ENCODE measurements around the gene SFTPD.
"Not testable (repeated sequence)": the region's sequence is repeated elsewhere in the genome, so short reads cannot be mapped to it uniquely, and the experiment has no call there.

Gene SFTPD

DNA sequence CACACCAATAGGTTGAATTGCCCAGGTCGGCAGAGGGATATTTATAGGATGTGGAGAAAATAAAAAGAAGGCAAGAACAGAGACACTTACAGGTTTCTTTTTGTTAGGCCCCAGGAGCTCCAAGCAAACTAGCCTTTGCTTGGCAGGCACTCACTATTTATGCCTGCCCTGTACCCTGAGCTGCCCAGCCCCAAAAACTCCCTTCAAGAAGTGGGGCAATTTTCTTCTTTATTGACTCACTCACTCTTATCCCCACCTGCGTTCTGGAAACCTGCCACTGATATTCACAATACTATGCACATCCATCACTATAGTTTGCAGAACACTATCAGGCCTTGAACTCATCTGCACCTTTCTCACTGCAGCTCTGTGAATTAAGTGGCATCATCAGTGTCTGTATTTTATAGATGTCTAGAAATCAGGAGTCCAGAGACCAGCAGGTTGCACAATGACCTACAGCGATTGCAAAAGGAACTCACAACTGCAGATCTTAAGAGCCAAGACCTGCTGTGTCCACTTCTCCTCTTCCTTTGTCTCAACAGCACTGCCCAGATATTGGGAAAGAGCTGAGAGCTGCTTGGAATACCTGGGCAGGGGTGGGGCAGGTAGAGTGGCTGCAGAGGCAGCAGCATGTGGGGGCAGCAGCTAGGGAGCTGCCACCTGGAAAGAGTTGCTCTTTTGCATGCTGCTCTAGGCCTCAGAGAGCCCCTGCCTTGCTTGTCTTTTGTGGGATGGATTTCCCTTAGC is at the start of gene SFTPD:
Gene SFTPD (minus strand): TSS at position 130 of the 747 bp plus-strand sequence. CDS start 2,446 bp downstream, outside the sequence.
- H3K4me3 Mint-ChIP-seq, result no peak within 1 kb of the TSS
- H3K4me1 Mint-ChIP-seq (ENCODE audit: low read depth), result no peaks in the 10 kb centered on the region
- peaks cover 2% of the 10 kb centered on the region for H3K36me3 Mint-ChIP-seq
- H3K27me3 Mint-ChIP-seq, result peaks cover 2% of the 10 kb centered on the region
- H3K9me3 Mint-ChIP-seq (ENCODE audit: low read depth), result peaks cover 15% of the 10 kb centered on the region
- no peak within 1 kb of the TSS for H3K27ac Mint-ChIP-seq

DNA sequence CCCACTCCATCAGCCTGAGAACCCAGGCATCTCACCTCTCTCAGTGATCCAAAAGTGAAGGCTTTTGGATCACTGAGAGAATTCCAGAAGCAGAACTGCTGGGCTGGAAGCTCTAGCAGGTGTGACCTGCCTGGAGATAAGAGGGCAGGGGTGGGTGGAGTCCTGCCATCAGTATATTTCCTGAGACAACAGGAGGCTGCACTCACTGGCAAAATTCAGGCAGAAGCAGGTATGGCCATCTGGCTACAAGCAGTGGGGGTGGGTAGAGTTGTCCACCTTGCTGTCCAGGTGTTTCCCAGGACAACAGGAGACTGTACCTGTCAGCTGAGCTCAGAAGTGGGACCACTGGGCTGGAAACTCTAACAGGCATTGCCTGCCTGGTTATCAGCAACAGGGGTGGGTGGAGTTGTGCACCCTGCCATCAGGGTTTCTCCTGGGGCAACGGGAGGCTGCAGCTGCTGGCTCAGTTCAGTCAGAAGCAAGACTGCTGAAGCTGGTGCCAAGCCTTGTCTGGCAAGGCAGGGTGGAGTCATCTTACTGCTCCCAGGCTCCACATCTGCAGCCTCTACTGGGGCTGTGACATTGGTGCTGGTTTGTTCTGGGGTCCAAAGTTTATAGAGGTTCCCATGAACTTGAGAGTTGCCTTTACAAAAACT is 47.2 kb upstream of the SFTPD start:
- Mint-ChIP-seq H3K27ac (no peak overlapping the region), H3K27me3 (peaks cover 10% of the 10 kb centered on the region), H3K4me1 (ENCODE audit: low read depth) (no peaks in the 10 kb centered on the region)

DNA sequence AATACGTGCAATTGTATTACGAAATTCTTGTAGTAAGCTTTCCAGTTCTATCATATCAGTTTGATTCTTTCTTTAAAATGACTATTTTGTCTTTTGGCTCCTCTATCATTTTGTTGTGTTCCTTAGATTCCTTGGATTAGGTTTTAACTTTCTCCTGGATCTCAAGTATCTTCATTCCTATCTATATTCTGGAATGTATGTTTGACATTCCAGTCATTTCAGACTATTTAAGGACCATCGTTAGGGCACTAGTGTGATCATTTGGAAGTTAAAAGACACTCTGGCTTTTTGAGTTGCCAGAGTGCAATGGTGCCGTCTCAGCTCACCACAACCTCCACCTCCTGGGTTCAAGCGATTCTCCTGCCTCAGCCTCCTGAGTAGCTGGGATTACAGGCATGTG is 45.7 kb upstream of the SFTPD start:
- Mint-ChIP-seq H3K4me1 (ENCODE audit: low read depth) (no peaks in the 10 kb centered on the region), H3K4me3 (no peak overlapping the region), H3K27ac (no peak overlapping the region), H3K9me3 (ENCODE audit: low read depth) (peaks cover 10% of the 10 kb centered on the region), H3K27me3 (peaks cover 9% of the 10 kb centered on the region), H3K36me3 (peaks cover 4% of the 10 kb centered on the region)

More for the DNA sequence above, 47.2 kb upstream of the SFTPD start:
- H3K4me3 Mint-ChIP-seq, result no peak overlapping the region
- no peaks in the 10 kb centered on the region for H3K9me3 Mint-ChIP-seq (ENCODE audit: low read depth)
- H3K36me3 Mint-ChIP-seq, result no peaks in the 10 kb centered on the region

DNA sequence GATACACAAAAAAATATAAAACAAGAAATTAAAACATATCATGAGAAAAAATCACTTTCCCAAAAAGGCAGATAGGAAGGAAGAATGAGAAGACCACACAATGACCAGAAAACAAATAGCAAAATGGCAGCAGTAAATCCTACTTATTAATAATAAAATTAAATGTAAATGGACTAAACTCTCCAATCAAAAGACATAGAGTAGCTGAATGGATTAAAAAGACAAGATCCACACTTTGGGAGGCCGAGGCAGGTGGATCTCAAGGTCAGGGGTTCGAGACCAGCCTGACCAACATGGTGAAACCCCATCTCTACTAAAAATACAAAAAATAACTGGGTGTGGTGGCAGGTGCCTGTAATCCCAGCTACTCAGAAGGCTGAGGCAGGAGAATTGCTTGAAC is 39.3 kb upstream of the SFTPD start:
- not testable (repeated sequence) for H3K4me3 Mint-ChIP-seq; H3K27me3 Mint-ChIP-seq; H3K36me3 Mint-ChIP-seq; H3K4me1 Mint-ChIP-seq (ENCODE audit: low read depth); H3K27ac Mint-ChIP-seq
- peaks cover 16% of the 10 kb centered on the region for H3K9me3 Mint-ChIP-seq (ENCODE audit: low read depth)

DNA sequence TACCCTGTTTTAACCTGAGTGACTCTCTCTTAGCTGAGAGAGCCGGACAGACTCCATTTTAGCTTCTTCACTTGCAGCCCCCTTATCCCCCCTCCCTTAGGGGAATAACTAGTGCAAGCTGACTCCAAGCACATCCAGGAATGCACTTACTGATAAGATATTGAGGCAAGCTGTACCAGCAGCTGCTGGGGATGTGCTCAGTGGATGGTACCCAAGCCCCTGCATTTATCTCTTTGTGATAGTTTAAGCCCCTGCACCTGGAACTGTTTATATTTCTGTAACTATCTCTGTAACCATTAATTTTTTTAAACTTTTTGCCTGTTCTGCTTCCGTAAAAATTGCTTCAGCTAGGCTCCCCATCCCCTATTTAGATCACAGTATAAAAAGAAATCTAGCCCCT is 37.8 kb upstream of the SFTPD start:
- H3K9me3 Mint-ChIP-seq (ENCODE audit: low read depth), result peaks cover 16% of the 10 kb centered on the region
- H3K4me3 Mint-ChIP-seq; H3K27ac Mint-ChIP-seq; H3K4me1 Mint-ChIP-seq (ENCODE audit: low read depth); H3K27me3 Mint-ChIP-seq; H3K36me3 Mint-ChIP-seq: not testable (repeated sequence)

DNA sequence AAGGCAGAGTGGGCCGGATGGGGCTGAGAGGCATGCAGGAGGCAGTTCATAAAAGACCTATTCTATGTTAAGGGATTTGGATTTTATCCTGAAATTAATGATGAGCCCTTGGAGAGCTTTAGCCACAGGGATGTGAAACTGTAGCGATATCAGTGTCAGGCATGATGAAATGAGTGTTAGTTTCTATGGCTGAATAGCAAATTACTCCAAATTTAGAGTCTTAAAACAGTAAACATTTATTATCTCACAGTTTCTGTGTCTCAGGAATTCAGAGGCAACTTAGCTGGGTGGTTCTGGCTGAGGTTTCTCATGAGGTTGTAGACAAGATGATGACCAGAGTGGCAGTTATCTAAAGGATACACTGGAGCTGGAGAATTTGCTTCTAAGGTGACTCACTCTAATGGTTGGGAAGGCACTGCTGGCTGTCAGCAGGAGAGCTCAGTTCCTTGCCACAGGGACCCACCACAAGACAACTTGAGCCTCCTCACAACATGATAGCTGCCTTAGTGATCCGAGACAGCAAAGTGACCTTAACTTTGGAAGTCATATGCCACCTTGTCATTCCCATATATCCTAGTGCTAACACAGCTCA is 36.7 kb upstream of the SFTPD start:
- H3K4me3 Mint-ChIP-seq, result no peak overlapping the region
- peaks cover 8% of the 10 kb centered on the region for H3K4me1 Mint-ChIP-seq (ENCODE audit: low read depth)
- peaks cover 15% of the 10 kb centered on the region for H3K27me3 Mint-ChIP-seq
- peaks cover 12% of the 10 kb centered on the region for H3K9me3 Mint-ChIP-seq (ENCODE audit: low read depth)
- H3K36me3 Mint-ChIP-seq, result peaks cover 4% of the 10 kb centered on the region
- H3K27ac Mint-ChIP-seq, result no peak overlapping the region

DNA sequence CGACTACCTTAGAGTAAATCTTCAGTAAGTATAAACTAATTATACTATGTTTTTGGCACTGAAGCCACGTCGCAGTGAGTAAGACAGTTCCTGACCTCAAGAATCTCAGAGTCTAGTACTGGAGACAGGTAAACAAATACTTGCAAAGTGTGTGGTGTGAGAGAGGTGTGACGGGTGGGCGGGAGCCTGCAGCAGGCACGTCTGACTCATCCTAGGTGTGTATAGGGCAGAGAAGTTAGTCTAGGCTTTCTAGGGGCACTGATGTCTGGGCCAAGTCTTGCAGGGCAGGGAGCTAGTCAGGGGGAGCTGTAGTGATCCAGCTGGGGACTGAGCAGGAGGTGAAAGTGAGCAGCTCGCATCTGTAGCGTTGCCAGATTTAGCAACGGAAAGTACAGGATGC is 35.9 kb upstream of the SFTPD start:
- peaks cover under 1% of the 10 kb centered on the region for H3K36me3 Mint-ChIP-seq
- H3K4me1 Mint-ChIP-seq (ENCODE audit: low read depth), result peaks cover 8% of the 10 kb centered on the region
- no peak overlapping the region for H3K27ac Mint-ChIP-seq
- no peak overlapping the region for H3K4me3 Mint-ChIP-seq
- H3K27me3 Mint-ChIP-seq, result peaks cover 18% of the 10 kb centered on the region
- H3K9me3 Mint-ChIP-seq (ENCODE audit: low read depth), result peaks cover 6% of the 10 kb centered on the region

DNA sequence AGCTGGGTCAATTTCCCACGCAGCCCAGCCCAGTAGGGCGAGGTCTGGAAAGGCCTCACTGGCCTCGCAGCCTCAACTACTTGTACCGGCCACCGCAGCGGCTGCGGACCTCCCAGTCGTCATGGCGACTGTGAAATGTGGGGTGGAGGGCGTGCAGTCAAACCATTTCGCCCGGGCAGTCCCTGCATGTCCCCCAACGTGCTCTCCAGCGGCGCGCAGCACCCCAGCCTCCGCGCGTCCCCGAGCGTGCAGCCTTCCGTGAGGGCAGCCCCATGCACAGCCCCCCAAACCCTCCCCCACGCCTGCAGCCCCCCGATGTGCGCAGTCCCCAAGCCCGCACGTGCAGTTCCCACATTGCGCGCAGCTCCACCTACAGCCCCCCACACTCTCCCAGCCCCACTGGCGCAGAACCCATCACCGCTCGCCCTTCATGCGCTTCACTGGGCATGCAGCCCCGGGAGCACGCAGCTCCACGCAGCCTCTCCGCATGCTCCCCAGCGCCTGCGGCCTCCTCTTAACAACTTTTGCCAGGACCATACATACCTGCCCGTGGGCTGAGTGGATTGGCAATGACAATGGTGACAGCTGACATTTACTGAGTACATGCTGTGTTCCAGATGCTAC is 34.5 kb upstream of the SFTPD start:
- H3K27me3 Mint-ChIP-seq, result peaks cover 24% of the 10 kb centered on the region
- no peak overlapping the region for H3K27ac Mint-ChIP-seq
- H3K36me3 Mint-ChIP-seq, result no peaks in the 10 kb centered on the region
- H3K4me1 Mint-ChIP-seq (ENCODE audit: low read depth), result peaks cover 8% of the 10 kb centered on the region
- no peak overlapping the region for H3K4me3 Mint-ChIP-seq
- H3K9me3 Mint-ChIP-seq (ENCODE audit: low read depth), result no peaks in the 10 kb centered on the region

DNA sequence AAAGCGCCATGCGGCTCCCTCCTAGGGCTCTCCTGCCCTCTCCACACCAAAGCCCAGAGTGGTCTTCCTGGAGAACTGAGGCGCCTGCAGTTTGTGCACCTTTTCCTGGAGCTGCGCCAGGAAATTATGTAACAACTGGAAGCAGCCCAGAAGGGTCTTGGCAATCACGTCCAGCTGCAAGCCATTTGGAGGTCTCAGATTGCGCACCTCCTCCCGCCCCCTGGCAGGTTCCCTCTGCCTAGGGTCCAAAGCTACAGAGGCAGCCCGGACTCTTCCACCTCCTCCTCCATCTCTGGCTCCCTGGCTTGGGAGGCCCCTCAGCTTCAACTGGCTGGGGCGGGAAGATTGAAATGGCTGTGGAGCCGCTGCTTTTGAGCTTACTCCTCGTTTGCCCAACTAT is 34.0 kb upstream of the SFTPD start:
- peaks cover 8% of the 10 kb centered on the region for H3K4me1 Mint-ChIP-seq (ENCODE audit: low read depth)
- peak overlapping the region; percentile 40 for H3K4me3 Mint-ChIP-seq
- no peaks in the 10 kb centered on the region for H3K9me3 Mint-ChIP-seq (ENCODE audit: low read depth)
- no peak overlapping the region for H3K27ac Mint-ChIP-seq
- no peaks in the 10 kb centered on the region for H3K36me3 Mint-ChIP-seq
- peaks cover 24% of the 10 kb centered on the region for H3K27me3 Mint-ChIP-seq

DNA sequence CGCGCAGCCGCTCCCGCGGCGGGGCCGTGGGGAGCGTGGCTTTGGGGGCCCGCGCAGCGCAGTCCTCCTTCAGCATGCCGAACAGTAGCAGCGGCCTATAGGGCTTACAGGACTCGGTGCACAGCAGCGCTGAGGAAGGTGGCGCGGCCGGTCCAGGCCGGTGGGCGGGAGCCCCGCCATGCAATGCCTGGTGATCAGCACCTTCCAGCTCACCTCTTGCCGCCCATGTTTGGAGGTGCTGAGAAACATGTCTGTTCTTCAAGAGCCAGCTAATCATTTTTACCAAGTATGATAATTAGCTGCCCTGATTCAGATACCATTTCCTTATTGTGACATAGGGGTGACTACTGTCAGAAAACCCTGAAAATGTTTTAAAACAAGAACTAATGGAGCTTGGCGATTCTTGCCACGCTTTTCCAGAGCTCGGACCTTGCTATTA is 33.5 kb upstream of the SFTPD start:
- H3K4me3 Mint-ChIP-seq, result peak overlapping the region; percentile 40
- peaks cover 26% of the 10 kb centered on the region for H3K27me3 Mint-ChIP-seq
- H3K36me3 Mint-ChIP-seq, result no peaks in the 10 kb centered on the region
- peaks cover 8% of the 10 kb centered on the region for H3K4me1 Mint-ChIP-seq (ENCODE audit: low read depth)
- H3K9me3 Mint-ChIP-seq (ENCODE audit: low read depth), result no peaks in the 10 kb centered on the region
- no peak overlapping the region for H3K27ac Mint-ChIP-seq

DNA sequence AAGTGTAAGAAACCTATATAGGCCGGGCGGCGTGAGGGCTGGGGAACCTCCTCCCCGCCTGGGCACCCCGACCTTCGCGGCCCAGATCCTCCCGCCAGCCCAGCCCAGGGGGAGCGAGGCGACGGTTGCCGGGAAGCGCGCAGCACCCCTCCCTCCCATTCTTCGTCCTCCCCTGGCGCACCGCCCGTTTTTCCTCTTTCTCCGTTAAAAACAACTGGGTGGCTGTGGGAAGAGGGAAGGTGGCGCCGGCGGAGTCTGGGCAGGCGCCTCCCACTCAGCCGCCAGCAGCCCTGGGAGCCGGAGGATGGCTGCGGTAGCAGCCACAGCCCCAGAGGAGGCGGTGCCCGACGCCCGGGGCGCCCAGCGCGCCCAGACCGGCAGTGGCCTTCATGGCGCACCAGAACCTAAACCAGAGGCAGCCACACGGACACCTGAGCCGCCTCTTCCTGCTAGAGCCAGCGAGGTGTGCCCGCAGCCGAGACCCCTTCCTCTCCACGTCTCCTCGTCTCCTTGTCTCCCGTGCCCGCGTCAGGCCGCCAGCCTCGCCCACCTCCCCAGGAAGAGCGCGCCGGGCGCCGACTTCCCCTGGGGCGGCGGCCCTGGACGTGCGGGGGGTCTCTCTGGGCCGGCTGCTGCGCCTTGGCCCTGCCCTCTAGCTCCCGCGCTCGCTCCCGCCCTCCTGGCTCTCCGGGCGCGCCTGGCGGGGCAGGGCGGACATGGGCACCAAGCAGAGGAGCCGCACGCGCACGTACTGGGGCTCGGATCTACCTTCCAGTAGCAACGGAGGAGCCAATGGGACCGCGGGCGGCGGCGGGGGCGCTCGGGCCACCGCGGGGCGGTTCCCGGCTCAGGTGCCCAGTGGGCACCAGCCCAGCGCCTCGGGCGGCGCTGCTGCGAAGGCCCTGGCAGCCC is 32.8 kb upstream of the SFTPD start:
- peaks cover 28% of the 10 kb centered on the region for H3K27me3 Mint-ChIP-seq
- no peaks in the 10 kb centered on the region for H3K36me3 Mint-ChIP-seq
- H3K9me3 Mint-ChIP-seq (ENCODE audit: low read depth), result no peaks in the 10 kb centered on the region
- H3K4me1 Mint-ChIP-seq (ENCODE audit: low read depth), result peaks cover 8% of the 10 kb centered on the region
- H3K4me3 Mint-ChIP-seq, result peak overlapping the region; percentile 74
- no peak overlapping the region for H3K27ac Mint-ChIP-seq

DNA sequence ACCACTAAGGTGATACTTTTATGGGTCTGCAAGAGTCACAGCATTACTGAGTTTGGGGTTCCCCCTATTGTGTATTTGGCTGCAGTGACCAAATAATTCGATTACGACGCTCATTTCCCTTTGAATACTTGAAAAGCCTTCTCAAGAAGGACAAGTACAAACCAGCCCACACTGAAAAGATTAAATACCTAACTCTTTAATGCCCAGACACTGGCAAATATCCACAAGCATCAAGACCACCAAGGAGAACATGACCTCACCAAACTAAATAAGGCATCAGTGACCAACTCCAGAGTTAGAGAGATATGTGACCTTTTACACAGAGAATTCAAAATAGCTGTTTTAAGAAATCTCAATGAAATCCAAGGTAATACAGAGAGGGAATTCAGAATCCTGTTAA is 31.8 kb upstream of the SFTPD start:
- H3K9me3 Mint-ChIP-seq (ENCODE audit: low read depth), result no peaks in the 10 kb centered on the region
- peaks cover 25% of the 10 kb centered on the region for H3K27me3 Mint-ChIP-seq
- H3K4me3 Mint-ChIP-seq, result peak overlapping the region; percentile 74
- peaks cover 8% of the 10 kb centered on the region for H3K4me1 Mint-ChIP-seq (ENCODE audit: low read depth)
- H3K27ac Mint-ChIP-seq, result no peak overlapping the region
- H3K36me3 Mint-ChIP-seq, result no peaks in the 10 kb centered on the region

DNA sequence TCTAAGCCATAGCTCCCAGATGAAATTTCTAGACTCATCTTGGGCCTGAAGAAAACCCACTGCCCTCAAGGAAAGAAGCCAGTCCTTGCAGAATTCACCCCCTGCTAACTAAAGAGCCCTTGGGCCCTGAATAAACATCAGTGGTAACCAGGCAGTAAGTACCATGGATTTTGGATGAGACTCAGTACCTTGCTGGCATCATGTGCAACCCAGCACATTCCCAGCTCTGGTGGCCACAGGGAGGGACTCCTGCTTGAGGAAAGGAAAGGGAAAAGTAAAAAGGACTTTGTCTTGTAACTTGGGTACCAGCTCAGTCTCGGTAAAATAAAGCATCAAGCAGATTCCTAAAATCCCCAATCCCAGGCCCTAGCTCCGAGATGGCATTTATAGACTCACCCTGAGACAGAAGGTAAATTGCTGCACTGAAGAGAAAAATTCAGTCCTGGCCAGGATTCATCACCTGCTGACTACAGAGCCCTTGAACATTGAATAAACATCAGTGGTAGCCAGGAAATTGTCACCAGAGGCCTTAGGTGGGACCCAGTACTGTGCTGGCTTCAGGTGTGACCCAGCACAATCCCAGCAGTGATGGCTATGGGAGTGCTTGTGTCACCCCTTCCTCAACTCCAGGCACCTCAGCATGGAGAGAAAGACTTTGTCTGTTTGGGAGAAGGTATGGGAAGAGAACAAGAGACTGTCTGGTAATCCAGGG is 31.2 kb upstream of the SFTPD start:
- Mint-ChIP-seq H3K27ac (no peak overlapping the region), H3K9me3 (ENCODE audit: low read depth) (no peaks in the 10 kb centered on the region), H3K27me3 (peaks cover 26% of the 10 kb centered on the region), H3K4me1 (ENCODE audit: low read depth) (peaks cover 8% of the 10 kb centered on the region), H3K36me3 (peaks cover 3% of the 10 kb centered on the region), H3K4me3 (no peak overlapping the region)
